GM18526 (cell line): ENCODE results near the gene HDAC9.

Experiments
- POLR2A ChIP-seq: IDR thresholded peaks from 3 replicates; pipeline ENCODE4 v1.6.1; 2011; ENCODE audit not compliant: insufficient read length; ENCODE audit errors: extremely low read depth

The HDAC9 gene

GRCh38 chr7:18820981-18821380, 325.4 kb downstream of the HDAC9 start:
- TF ChIP-seq POLR2A = no peak

- no peak for TF ChIP-seq POLR2A
Observed at GRCh38 chr7:18821554-18821953, 326.0 kb downstream of the HDAC9 start.

DNA sequence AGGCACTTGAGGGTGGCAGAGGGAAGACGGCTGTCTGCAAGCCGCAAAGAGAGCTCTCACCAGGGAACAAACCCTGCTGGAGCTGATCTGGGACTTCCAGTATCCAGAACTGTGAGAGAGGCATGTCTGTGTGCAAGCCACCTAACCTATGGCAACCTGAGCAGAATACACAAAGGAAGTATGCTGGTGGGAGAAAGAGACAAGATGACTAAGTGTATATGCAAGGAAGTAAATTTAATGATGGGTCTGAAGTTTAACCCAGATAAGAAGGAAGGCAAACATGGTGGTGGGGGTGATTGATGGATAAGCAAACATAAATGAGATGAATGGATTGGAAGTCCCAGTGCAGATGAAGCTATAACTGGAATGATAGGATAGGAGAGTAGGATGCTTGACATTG, 328.6 kb downstream of the HDAC9 start:
- TF ChIP-seq POLR2A = no peak

- no peak for TF ChIP-seq POLR2A
Observed at GRCh38 chr7:18828260-18828993, 332.9 kb downstream of the HDAC9 start.

DNA sequence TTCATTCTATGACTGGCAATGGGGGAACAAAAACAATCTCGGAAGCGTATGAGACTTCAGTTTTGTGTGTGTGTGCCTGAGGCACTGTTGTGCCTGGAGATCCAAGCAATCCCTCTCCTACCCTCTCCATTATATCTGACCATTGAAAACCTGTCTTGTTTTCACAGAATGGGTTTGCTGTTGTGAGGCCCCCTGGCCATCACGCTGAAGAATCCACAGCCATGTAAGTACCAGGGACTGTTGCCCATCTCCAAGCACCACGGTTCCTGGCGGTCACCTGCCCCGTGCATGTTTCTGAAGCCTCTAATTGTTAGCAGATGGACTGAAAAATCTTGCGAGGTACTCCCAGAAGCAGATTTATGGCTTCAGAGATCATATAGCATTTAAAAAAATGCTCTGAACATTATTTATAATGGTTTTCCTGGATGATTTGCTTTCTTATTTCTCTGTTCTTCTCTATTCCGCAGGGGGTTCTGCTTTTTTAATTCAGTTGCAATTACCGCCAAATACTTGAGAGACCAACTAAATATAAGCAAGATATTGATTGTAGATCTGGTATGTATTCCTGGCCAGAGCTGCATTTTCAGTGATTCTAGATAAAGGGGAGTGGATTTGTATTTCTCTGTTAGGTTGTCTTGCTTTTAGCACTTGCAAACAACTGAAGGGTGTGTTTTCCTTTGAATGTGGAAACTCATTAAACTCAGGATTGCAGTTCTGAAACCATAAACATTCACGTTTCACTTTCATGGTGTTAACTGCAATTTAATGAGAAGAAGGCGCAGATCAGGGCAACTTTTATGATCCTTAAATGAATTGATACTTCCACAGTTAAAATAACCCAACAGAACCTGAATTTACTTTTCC, 333.7 kb downstream of the HDAC9 start:
- TF ChIP-seq POLR2A = no peak

GRCh38 chr7:18829858-18830285, 334.3 kb downstream of the HDAC9 start:
- TF ChIP-seq POLR2A = no peak

- no peak for TF ChIP-seq POLR2A
Observed at GRCh38 chr7:18831419-18831818, 335.9 kb downstream of the HDAC9 start.

DNA sequence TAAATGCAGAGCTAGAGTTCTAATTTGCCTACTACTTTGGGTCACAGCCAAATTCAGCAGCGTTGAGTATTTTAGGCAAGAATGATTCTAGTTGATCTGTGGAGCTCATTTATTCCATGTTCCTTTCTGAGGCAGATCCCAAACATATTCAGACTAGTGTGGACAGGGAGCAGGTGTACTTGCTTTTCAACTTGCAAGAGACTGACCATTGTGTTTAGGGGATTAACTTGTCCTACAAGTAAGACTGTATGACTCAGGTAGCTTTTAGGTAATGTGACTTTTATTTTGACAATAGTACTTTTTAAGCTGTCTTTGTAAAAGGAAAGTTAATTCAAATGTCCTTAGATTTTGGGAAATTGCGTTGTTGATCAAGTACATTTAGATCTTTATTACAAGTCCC, 336.4 kb downstream of the HDAC9 start:
- no peak for TF ChIP-seq POLR2A

DNA sequence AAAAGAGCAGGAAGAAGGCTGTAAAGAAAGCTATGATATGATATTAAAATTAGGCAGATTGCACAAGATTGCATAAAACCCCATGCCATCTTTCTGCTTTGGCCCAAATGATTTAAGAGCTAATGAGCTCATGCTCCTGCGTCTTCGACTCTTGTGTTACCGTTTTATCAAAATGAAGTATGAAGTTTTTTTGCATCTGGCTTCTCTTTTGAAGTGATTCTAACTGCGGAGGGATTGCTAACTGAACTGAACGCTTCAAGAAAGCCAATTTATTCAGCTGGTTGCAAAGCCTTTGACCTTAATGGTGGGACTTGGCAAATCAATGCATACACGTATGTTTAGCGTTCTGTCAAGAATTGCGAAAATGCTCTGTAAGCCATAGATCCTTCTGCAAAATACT, 339.0 kb downstream of the HDAC9 start:
- TF ChIP-seq POLR2A = no peak

DNA sequence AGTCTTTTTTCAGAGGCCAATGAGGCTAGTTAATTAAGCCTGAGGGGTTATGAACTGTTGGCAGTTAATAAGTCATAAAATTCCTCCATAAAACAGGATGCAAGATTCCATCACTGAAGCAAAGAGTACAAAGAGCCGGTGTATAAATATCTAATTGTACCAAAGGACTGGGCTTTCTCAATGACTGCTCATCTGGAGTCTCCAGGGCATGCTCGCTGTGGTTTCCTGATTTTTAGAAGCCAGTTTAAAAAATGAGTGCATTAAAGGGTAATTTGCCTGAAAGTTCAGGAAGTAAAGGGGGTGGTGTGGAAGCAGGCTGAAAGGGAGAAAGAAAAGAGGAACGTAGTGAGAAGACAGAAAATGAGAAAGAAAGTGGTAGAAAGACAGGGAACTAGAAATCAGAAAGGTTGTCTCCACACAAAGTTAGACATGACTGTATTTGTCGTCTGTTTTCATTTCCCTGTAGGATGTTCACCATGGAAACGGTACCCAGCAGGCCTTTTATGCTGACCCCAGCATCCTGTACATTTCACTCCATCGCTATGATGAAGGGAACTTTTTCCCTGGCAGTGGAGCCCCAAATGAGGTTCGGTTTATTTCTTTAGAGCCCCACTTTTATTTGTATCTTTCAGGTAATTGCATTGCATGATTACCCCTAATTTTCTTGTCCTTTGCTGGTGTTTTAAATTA, 339.6 kb downstream of the HDAC9 start:
- no peak for TF ChIP-seq POLR2A

- TF ChIP-seq POLR2A = no peak
Observed at GRCh38 chr7:18843979-18844378, 348.4 kb downstream of the HDAC9 start.

- TF ChIP-seq POLR2A = no peak
Observed at GRCh38 chr7:18844735-18845134, 349.2 kb downstream of the HDAC9 start.

DNA sequence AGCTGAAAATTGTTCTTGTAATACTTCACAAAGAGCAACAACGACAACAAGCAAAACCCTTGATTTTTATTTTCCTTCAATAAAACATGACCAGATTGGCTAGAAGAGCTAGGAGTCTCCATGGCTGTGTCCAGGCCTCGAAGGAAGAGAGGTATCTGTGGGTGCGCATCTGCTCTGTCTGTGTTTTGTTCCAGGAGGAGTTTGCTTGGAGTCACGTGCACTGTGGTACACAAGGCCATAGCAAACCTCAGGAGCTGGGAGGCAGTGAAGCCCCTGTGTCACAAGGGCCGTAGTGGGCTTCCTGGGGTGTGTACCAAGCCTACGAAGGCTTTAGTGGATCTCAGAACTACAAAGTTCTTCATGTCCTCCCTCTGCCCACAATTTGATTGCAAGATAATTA, 350.2 kb downstream of the HDAC9 start:
- TF ChIP-seq POLR2A = no peak

DNA sequence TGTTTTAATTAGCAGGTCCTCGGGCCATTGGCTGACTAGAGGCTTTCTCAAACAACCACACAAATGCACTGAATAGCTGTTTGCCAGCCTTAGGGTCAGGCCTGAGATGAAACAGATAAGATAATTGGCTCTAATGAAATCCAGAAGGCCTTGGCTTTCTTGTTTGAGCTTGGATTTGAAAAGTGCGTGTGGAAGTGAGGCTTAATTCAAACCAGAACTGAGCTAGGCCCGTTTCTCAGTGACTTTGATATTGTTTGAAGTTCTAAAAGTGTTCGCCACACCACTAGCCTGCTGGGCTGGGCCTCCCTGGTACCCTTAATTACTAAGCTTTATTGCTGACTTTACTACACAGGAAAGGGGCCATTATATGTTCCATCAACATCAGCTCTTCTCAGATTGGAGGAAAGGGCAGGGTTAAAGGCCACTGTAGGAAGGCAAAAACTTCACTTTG, 351.2 kb downstream of the HDAC9 start:
- TF ChIP-seq POLR2A = no peak

DNA sequence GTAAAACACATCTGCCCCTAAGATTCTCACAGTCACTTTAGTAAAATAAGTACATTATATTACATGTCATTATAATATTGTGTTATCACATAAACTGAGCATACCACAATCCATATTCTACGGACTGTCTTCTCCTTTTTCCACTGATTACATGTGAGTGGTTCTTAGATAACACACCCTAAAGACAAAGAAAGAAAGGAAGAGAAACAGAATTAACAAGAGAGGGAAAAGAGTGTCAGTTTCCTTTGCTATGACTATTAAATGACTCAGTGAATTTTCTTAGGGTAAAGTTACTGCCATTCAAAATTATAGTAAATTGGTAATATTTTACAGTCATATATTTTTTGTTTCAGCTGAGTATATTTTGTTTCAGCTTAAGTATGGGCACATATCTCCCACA, 353.6 kb downstream of the HDAC9 start:
- no peak for TF ChIP-seq POLR2A

DNA sequence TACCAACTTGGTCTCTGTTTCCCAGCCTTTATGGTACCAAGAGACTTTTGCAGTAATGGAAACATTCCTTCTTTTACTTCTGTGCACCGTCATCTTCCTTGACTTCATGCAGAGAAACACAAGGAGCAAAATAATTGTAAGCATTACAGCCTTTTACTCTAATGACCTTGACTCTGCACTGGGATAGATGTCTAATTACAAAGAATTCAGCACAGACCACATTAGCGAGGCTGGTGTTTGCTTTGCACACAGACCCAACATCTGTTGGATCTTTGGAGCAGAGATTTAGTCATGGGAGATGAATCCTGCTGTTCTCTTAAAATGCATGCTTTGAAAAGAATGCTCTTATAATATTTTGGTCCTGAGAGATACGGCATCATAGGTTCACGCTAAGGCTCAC, 360.2 kb downstream of the HDAC9 start:
- TF ChIP-seq POLR2A = no peak
